Tibial nerve (tissue), 4 donors: ENCODE results near the gene GANAB.

Source experiments
- EP300 ChIP-seq, 2 donors: sonication (generic); formaldehyde crosslinking; IDR thresholded peaks; one replicate each; pipeline ENCODE4 v1.6.1; 2017; ENCODE audit warnings: antibody characterized with exemption in 2 of 2, mild to moderate bottlenecking in 1 of 2
- TF ChIP-seq, protein P1 (sequence below), 5 experiments: fragments of 200-600 bp in 3 of 5; fragments of 450-650 bp in 2 of 5; sonication (generic) in 3 of 5; IDR thresholded peaks; one replicate each; pipeline ENCODE4 v1.5.1; 2016 to 2019; ENCODE audit warnings: antibody characterized with exemption in 5 of 5, mild to moderate bottlenecking in 3 of 5, moderate library complexity in 2 of 5

DNA sequence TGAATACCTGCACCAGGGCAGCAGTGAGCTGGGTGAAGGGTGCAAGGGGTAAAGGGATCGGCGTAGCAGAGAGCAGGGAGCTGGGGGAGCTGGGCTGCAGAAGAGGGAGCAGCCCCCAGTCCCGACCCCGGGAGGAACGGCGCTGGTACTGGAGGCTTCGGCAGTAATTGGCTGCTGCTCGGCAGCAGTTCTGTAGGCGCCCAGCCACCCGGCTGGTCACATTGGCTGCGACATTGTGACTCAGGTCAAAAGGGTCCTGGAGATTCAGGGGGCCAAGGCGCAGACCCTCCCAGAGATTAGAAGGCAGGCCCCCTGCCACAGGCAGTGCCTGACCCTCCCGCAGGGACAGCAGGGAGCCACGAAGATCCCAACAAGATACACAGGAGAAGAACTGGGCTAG lies 70.6 kb downstream of the GANAB start:
- TF ChIP-seq, protein P1, sequence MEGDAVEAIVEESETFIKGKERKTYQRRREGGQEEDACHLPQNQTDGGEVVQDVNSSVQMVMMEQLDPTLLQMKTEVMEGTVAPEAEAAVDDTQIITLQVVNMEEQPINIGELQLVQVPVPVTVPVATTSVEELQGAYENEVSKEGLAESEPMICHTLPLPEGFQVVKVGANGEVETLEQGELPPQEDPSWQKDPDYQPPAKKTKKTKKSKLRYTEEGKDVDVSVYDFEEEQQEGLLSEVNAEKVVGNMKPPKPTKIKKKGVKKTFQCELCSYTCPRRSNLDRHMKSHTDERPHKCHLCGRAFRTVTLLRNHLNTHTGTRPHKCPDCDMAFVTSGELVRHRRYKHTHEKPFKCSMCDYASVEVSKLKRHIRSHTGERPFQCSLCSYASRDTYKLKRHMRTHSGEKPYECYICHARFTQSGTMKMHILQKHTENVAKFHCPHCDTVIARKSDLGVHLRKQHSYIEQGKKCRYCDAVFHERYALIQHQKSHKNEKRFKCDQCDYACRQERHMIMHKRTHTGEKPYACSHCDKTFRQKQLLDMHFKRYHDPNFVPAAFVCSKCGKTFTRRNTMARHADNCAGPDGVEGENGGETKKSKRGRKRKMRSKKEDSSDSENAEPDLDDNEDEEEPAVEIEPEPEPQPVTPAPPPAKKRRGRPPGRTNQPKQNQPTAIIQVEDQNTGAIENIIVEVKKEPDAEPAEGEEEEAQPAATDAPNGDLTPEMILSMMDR (IDR thresholded peaks at IDR 0.05) = no peak
- TF ChIP-seq EP300 (IDR thresholded peaks at IDR 0.05) = no peak
